ENCODE results near the gene HSPG2. TPM values are rescaled to one million over a fixed set of nuclear protein-coding genes. Genes with fewer than 3 reads are reported as not detected.

The HSPG2 gene
- total RNA-seq, 6 experiments from 2014 or later, result 275 to 430 (median 297) TPM

DNA sequence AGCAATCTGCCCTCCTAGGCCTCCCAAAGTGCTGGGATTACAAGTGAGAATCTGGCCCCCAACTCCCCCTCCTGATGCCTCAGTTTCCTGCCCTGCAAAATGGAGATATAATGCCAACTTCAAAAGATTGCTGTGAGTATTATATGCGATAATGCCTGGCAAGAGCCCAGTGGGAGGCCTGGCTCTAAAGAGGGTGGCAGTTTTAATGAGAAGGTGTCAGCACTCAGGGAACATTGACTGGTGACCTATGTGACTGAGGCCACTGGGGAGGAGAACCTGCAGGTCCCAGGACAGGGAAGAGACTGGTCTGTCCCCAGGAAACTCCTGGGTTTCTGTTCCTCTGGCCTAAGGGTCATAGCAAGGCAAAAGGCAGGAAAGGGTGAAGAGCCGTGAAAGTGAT, 11.0 kb downstream of the HSPG2 start:
- Mint-ChIP-seq H3K9me3 (no peaks in the 10 kb centered on the region), H3K4me3 (peak overlapping the region; percentile 63), H3K4me1 (ENCODE audit: low read depth) (peaks cover 88% of the 10 kb centered on the region), H3K27ac (peak overlapping the region; percentile 94), H3K36me3 (ENCODE audit: low read depth) (peaks cover 44% of the 10 kb centered on the region), H3K27me3 (ENCODE audit: insufficient read depth) (peaks cover 9% of the 10 kb centered on the region)
- TF ChIP-seq, protein P1, sequence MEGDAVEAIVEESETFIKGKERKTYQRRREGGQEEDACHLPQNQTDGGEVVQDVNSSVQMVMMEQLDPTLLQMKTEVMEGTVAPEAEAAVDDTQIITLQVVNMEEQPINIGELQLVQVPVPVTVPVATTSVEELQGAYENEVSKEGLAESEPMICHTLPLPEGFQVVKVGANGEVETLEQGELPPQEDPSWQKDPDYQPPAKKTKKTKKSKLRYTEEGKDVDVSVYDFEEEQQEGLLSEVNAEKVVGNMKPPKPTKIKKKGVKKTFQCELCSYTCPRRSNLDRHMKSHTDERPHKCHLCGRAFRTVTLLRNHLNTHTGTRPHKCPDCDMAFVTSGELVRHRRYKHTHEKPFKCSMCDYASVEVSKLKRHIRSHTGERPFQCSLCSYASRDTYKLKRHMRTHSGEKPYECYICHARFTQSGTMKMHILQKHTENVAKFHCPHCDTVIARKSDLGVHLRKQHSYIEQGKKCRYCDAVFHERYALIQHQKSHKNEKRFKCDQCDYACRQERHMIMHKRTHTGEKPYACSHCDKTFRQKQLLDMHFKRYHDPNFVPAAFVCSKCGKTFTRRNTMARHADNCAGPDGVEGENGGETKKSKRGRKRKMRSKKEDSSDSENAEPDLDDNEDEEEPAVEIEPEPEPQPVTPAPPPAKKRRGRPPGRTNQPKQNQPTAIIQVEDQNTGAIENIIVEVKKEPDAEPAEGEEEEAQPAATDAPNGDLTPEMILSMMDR (IDR thresholded peaks at IDR 0.05), result no peak
- no peak for DNase-seq

DNA sequence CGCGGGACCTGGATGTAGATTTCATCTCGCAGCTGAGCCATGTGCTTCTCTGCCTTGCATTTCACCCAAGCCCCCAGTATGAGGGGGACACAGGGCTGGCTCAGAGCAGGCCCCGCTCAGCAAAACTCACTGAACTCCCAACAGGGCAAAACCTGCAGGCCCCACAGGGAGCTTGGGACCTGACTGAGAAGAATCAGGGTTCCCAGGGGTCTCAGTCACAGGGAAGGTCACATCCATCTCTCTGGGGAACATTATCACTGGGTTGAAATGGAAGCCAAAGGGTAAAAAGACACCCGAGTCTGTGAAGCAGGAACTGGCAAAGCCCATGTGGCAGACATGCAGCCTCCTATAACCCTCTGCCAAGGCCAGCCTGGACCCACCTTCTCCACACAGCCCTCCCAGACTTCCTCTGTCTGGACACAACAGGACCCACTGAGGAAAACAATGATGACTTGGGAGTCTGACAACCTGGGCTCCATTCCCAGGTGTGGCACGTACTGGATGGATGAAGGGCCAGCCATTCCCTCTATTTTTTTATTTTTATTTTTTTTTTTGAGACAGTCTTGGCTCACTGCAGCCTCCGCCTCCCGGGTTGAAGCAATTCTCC, 11.7 kb downstream of the HSPG2 start:
- H3K27me3 Mint-ChIP-seq (ENCODE audit: insufficient read depth), result peaks cover 9% of the 10 kb centered on the region
- DNase-seq, result no peak
- H3K36me3 Mint-ChIP-seq (ENCODE audit: low read depth), result peaks cover 39% of the 10 kb centered on the region
- H3K4me3 Mint-ChIP-seq, result peak overlapping the region; percentile 30; the same call in 1 of the 2 replicates
- peaks cover 88% of the 10 kb centered on the region for H3K4me1 Mint-ChIP-seq (ENCODE audit: low read depth)
- H3K27ac Mint-ChIP-seq, result peak overlapping the region; percentile 94
- H3K9me3 Mint-ChIP-seq, result no peaks in the 10 kb centered on the region
- TF ChIP-seq, protein P1 (IDR thresholded peaks at IDR 0.05), result no peak

DNA sequence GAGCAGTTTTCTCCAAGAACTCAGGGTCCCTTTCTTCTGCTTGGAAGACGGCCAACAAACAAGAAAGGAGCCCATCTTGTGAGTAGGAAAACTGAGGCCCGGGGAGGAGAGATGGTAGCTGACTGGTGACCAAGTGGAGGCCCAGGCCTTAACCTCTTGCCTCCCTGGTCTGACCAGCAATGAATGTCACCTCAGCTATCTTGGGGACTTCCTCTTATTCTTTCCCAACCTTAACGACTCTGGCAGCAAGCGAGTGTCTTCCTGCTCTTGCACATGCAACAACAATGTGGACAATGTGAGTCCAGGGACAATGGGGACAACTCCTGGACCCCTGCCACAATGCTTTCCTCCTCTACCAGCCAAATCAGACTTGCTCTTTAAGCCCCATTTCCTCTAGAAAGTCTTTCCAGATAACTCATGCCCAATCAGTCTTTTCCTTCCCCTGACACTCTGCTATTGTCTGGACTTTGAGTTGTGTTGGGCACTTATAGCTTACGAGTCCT, 12.6 kb downstream of the HSPG2 start:
- peaks cover 88% of the 10 kb centered on the region for H3K4me1 Mint-ChIP-seq (ENCODE audit: low read depth)
- H3K36me3 Mint-ChIP-seq (ENCODE audit: low read depth), result peaks cover 31% of the 10 kb centered on the region
- H3K9me3 Mint-ChIP-seq, result no peaks in the 10 kb centered on the region
- DNase-seq, result no peak
- H3K27me3 Mint-ChIP-seq (ENCODE audit: insufficient read depth), result peaks cover 5% of the 10 kb centered on the region
- H3K4me3 Mint-ChIP-seq, result peak overlapping the region; percentile 17
- TF ChIP-seq, protein P1 (IDR thresholded peaks at IDR 0.05), result no peak
- peak overlapping the region; percentile 94 for H3K27ac Mint-ChIP-seq

DNA sequence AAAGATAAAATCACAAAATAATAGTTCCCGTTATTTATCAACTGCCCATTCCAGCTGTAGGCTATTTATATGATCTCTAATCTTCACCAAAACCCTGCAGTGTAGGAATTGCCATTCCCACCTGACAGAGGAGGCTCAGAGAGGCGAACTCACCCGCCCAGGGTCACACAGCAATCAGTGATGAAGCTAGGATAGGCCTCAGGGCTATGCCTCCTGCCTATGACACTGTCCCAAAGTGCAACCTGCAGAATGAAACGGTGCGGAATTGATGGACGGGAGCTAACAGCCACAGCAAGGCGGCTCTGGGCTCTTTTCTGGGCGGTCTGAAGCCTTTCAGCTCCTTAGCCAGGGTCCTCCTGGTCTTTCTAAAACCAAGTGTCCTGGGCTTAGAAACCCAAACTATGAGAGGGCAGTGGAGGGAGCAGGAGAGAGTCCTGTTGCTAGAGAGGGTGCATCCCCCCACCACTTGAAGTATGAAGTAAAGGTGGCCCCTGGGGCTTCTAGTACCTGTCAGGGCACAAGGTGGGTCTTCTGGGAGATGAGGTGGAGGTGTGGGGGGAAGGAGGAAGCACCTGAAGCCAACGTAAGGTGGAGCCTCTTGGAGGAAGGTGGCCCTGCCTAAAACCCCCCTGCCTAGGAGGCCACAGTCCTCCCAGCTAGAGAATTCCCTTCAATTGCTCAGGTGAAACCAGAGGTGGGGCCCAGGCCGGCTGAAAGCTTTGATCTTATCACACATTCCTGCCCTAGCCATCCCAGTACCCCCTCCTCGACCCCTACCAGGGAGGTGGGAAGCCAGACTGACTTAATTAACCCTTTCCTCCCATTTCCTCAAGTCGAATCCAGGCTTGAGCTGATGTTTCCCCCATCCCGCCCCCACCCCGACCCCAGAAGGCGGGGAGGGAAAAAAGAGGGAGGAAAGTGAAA, 14.8 kb downstream of the HSPG2 start:
- peaks cover 42% of the 10 kb centered on the region for H3K36me3 Mint-ChIP-seq (ENCODE audit: low read depth)
- TF ChIP-seq, protein P1 (IDR thresholded peaks at IDR 0.05), result no peak
- H3K9me3 Mint-ChIP-seq, result no peaks in the 10 kb centered on the region
- peaks cover 5% of the 10 kb centered on the region for H3K27me3 Mint-ChIP-seq (ENCODE audit: insufficient read depth)
- H3K4me1 Mint-ChIP-seq (ENCODE audit: low read depth), result peaks cover 90% of the 10 kb centered on the region
- H3K27ac Mint-ChIP-seq, result peak overlapping the region; percentile 94
- no peak for DNase-seq
- H3K4me3 Mint-ChIP-seq, result no peak overlapping the region

DNA sequence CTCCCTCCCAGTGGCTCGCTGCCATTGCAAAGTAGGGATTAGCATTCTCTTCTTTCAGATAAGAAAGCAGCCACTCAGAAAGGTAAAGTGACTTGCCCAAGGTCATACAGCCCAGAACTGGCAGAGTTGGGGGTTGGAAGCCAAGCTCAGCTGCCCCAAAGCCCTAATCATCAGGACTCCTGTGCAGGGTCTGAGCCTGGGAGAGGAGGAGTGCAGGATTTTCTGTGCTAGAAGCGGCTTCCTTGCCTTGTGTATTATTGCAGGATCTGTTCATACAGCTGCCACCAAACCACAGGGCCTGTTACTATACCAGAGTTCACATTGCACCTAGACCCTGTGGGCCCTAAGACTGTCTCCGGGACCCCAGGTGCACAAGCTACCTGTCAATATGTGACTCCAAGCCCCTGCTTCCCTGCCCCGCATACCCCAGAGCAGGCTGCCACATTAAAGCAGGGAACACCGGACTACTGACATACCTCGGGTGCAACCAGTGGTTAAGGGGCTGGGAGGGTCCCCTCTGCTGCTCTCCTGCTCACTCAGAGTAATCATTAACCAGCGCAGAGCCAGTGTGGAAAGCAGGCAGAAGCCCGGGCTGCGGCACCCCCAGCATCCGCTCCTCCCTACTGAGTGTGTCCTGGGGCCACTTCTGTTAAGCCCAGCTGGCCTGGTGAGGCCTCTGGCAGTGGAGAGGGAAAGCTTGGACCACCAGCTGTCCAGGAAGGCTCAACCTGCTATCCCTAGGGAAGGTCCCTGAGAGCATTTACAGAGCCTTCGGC, 15.8 kb downstream of the HSPG2 start:
- H3K27ac Mint-ChIP-seq, result peak overlapping the region; percentile 94
- peaks cover 45% of the 10 kb centered on the region for H3K36me3 Mint-ChIP-seq (ENCODE audit: low read depth)
- peaks cover 4% of the 10 kb centered on the region for H3K27me3 Mint-ChIP-seq (ENCODE audit: insufficient read depth)
- peak overlapping the region; percentile 75 for H3K4me3 Mint-ChIP-seq
- TF ChIP-seq, protein P1 (IDR thresholded peaks at IDR 0.05), result no peak
- peaks cover 79% of the 10 kb centered on the region for H3K4me1 Mint-ChIP-seq (ENCODE audit: low read depth)
- no peaks in the 10 kb centered on the region for H3K9me3 Mint-ChIP-seq
- no peak for DNase-seq

Data from HFFc6 (cell line).